Measurements from ENCODE around the gene BCL7B. TPM values are rescaled to one million over a fixed set of nuclear protein-coding genes. Genes with fewer than 3 reads are reported as not detected.

Gene BCL7B
- total and polyA plus RNA-seq, 2 of the 13 experiments (the other 11 are each of a cell fraction or from before 2014, with no cell fraction given) = 24.3 to 38.2 TPM

DNA sequence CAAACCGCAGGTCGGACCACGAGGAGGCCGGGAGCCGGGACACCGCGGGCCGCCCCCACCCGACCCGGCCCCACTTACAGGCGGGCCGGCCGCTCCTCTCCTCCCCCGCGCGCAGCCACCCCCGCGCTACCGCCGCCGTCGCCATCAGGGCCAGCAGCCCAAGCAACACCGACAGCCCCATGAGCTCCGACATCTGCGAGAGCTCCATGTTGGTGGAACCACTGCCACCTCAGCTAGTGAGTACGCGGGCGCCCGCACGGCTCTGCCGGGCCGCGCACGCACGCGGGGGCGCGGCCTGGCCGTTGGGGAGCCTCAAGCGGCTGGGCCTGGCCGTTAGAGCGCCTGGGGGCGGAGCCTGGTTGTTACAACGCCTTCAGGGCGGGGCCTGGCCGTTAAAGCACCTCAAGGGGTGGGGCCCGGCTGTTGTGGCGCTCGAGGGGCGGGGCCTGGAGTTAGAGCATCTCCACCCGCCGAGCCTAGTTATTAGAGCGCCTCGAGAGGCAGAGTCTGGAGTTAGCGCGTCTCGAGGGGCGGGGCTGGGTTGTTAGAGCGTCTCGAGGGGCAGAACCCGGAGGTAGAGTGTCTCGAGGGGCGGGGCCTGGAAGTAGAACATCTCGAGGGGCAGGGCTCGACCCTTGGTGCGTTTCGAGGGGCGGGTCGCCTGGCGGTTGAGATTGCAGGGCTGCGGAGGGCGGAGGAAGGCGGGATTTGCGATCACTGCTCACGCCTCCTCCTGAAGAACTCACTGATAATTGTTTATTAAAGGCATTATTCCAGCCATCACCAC is 21.0 kb upstream of the BCL7B start, which contains the start of gene TBL2 (continued):
- TF ChIP-seq MBD4 (IDR thresholded peaks at IDR 0.05; ENCODE audit: borderline replicate concordance, low read length) = no peak
- TF ChIP-seq SMAD1 (CRISPR knock-in tag; IDR thresholded peaks at IDR 0.05; ENCODE audit: borderline replicate concordance, low read depth) = peak; percentile 0; the same call in 1 of the 2 replicates
- TF ChIP-seq HNF1A (IDR thresholded peaks at IDR 0.05; ENCODE audit: low read depth) = no peak
- peak; percentile 45; the same call in 1 of the 2 replicates for TF ChIP-seq HNF1A (CRISPR knock-in tag; IDR thresholded peaks at IDR 0.05; ENCODE audit: borderline replicate concordance)
- TF ChIP-seq E2F1 (CRISPR knock-in tag; IDR thresholded peaks at IDR 0.05) = no peak
- TF ChIP-seq ZFP36 (IDR thresholded peaks at IDR 0.05; ENCODE audit: borderline replicate concordance, low read depth, low read length, partially characterized antibody) = no peak
- no peak for TF ChIP-seq PHF5A (CRISPR knock-in tag; IDR thresholded peaks at IDR 0.05; ENCODE audit: low read depth, unreplicated experiment)
- TF ChIP-seq LCORL (IDR thresholded peaks at IDR 0.05) = no peak
- TF ChIP-seq LCORL (CRISPR knock-in tag; IDR thresholded peaks at IDR 0.05) = no peak; the same call in 1 of the 2 replicates
- no peak for TF ChIP-seq ZBTB8A (CRISPR knock-in tag; IDR thresholded peaks at IDR 0.05; ENCODE audit: borderline replicate concordance, low read depth)
- TF ChIP-seq DPF2 (CRISPR knock-in tag; IDR thresholded peaks at IDR 0.05; ENCODE audit: borderline replicate concordance, low read depth) = no peak
- TF ChIP-seq ZNF281 (CRISPR knock-in tag; IDR thresholded peaks at IDR 0.05; ENCODE audit: borderline replicate concordance) = no peak
- no peak for TF ChIP-seq HDAC2 (CRISPR knock-in tag; IDR thresholded peaks at IDR 0.05)
- no peak for TF ChIP-seq ZNF720 (CRISPR knock-in tag; IDR thresholded peaks at IDR 0.05)
- TF ChIP-seq SUZ12 (IDR thresholded peaks at IDR 0.05; ENCODE audit: low read depth, low read length) = no peak
- TF ChIP-seq, protein P1, sequence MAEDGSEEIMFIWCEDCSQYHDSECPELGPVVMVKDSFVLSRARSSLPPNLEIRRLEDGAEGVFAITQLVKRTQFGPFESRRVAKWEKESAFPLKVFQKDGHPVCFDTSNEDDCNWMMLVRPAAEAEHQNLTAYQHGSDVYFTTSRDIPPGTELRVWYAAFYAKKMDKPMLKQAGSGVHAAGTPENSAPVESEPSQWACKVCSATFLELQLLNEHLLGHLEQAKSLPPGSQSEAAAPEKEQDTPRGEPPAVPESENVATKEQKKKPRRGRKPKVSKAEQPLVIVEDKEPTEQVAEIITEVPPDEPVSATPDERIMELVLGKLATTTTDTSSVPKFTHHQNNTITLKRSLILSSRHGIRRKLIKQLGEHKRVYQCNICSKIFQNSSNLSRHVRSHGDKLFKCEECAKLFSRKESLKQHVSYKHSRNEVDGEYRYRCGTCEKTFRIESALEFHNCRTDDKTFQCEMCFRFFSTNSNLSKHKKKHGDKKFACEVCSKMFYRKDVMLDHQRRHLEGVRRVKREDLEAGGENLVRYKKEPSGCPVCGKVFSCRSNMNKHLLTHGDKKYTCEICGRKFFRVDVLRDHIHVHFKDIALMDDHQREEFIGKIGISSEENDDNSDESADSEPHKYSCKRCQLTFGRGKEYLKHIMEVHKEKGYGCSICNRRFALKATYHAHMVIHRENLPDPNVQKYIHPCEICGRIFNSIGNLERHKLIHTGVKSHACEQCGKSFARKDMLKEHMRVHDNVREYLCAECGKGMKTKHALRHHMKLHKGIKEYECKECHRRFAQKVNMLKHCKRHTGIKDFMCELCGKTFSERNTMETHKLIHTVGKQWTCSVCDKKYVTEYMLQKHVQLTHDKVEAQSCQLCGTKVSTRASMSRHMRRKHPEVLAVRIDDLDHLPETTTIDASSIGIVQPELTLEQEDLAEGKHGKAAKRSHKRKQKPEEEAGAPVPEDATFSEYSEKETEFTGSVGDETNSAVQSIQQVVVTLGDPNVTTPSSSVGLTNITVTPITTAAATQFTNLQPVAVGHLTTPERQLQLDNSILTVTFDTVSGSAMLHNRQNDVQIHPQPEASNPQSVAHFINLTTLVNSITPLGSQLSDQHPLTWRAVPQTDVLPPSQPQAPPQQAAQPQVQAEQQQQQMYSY (CRISPR knock-in tag; IDR thresholded peaks at IDR 0.05) = 0 out of 2 replicates have a peak, but pooled peaks have one; percentile 37
